Fibroblast of peridontal ligament (primary cell): ENCODE data around the gene FYCO1.
"Not testable (repeated sequence)": the region's sequence is repeated elsewhere in the genome, so short reads cannot be mapped to it uniquely, and the experiment has no call there.

Source experiments
- DNase-seq: peaks from one replicate; pipeline ENCODE4 v3.0.0-alpha.2; 2010; ENCODE audit errors: extremely low read depth

The FYCO1 gene

DNA sequence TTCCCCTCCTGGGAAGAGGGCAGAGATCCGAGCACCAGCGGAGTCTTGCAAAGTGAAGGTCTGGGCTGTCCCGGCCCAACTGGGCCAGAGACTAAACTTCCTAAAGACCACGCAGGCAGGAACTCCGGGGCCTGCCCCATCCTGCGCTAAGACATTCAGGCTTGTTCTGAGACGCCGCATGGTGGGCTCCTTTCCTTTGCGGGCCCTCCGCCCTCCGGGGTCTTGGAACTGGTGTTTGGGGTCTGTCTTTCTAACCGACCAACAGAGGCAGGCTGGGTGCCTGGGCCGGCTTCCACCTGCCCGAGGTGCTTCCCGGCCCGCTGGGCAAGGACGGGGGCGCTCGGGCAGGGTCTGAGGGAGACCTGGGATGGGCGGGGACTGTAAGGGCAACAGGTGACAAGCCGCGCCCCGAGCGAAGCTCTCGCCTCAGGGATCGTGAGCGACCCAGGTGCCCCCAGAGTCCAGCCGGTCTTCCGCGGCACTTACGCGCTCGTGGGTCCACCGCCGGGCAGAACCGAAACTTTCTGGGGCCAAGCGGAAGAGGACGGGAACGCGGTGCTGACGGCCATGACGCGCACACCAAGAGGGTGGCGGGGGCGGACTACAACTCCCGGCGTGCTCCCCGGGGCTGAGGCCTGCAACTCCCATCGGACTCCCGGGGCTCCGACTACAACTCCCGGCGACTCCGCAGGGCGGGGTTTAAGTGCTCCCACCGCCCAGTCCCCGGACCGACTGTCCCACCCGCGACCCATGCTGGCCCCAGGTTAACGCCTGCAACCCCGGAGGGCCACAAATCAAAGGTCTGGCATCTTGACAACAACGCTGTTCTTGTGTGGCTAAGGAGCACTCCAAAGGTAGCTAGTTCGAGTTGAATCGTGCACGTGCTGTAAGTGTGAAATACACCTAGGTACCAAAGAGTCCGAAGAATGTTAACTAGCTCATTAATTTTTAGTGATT lies at the start of gene FYCO1:
TSS of gene FYCO1 (minus strand) at position 589 of the 957 bp plus-strand sequence. CDS start 10,914 bp downstream, outside the sequence.
- DNase-seq: peak; percentile 86

DNA sequence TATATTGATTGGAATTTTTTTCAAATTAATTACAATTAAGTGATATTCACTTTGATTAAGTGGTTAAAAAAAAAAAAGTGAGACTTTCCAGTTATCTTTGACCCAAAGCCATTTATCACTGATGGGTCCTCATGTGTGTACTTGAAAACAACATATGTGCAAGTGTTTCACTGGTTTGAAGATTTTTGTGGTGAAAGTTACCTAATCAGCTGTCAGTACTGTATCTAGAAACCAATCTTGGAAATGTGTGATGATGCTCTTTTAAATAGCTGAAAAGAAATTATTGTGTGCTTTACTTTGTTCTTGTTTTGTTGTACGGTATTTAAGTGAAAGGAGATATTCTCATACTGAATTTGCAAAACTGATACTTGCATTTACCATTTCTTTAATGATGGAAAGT lies 43.3 kb upstream of the FYCO1 start:
- no peak for DNase-seq

DNA sequence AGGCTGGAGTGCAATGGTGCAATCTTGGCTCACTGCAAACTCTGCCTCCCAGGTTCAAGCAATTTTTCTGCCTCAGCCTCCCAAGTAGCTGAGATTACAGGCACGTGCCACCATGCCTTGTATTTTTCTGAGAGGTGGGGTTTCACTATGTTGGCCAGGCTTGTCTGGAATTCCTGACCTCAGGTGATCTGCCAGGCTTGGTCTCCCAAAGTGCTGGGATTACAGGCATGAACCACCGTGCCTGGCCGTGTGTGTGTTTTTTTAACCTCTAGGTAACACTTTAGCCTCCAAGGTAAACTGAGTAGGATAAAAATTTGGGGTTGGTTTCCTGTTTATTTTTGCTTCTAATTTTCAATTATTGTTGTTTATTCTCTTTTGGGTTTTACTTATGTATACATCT lies 42.4 kb upstream of the FYCO1 start:
- not testable (repeated sequence) for DNase-seq

DNA sequence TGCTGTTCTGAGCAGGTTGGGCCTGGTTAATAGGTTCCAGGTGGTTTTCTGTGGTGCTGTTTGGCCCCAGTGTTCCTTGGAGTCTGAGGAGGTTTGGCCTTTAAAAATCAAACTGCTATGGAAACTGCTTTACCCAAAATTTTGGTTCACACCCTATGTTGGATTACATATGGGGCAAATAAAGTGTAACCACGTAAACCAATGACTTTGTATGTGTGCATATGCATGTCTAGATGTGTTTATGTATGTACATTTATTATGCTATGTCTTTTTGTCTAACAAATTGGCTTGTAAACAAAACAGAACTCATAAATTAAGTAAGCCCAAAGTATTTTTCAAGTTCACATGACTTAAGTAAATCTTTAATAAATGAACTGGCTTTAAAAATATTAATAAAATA lies 40.6 kb upstream of the FYCO1 start:
- DNase-seq: no peak

DNA sequence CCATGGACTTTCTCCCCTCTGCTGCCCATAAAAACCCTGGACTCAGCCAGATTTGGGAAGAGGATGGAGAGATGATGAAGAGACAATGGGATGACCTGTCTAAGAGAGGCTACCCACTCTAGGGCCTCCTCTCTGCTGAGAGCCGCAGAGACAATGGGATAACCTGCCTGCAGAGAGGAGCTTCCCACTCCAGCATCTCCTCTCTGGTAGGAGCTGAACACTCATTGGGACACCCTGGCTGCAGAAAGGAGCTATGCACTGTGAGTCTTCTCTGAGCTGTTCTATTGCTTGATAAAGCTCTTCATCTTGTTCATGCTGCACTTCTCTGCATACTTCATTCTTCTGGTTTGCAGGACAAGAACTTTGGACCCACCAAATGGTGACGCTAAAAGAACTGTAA lies 36.1 kb upstream of the FYCO1 start:
- no peak for DNase-seq

DNA sequence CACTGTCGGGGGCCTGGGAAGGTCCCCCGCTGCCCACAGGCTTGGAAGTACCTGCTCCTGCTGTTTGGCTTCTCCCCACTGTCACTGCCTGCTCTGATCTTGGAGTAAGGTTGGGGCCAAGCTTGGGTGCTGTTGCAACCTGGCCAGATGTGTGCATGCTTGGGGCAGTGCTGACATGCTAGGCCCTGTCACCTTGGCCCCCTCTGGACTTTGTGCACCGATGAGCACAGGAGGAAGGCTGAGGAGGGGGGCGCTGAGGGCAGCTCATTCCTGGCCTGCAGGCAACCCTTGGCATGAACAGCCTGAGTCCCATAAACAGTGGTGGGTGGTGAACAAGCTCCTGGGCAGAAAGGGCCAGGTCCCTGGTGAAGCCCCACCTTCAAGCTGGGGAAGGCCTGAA lies 35.6 kb upstream of the FYCO1 start:
- DNase-seq: no peak

DNA sequence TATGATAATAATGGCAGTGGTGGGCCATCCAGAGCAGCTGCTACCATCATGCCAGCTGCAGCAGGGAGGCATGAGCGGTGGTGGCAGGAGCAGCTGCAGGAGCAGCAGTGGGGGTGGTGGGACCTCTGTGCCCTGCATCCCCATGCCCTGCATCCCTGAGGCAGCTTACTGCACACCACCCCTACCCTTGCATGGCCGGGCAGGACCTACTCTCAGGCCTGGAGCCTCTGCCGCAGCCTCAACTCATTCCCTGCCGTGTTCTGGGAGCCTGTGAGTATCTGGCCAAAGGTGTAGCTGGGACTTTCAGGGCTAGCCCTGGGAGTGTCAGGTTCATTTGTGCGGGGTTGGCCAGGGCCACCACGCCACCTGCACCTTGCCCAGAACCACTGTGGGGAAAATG lies 35.0 kb upstream of the FYCO1 start:
- DNase-seq: no peak

DNA sequence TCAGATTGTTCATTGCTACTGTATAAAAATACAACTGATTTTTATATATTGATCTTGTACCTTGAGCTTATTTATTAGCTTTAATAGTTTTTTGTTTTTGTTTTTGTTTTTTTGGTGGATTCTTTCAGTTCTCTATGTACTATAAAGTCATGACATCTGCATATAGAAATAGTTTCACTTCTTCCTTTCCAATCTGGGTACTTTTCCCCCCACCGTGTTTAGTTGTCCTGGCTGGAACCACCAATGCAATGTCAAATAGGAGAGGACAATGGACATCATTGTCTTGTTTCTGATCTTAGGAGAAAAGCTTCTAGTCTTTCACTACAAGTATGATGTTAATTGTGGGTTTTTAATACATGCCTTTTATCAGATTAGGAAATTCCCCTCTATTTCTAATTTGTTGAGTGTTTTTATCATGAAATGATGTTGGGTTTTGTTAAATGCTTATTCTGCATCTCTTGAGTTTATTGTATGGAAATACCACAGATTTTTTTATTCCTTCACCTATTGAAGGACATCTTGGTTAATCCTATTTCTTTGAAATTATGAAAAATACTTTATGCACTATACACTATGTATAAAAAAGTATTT lies 34.4 kb upstream of the FYCO1 start:
- no peak for DNase-seq

DNA sequence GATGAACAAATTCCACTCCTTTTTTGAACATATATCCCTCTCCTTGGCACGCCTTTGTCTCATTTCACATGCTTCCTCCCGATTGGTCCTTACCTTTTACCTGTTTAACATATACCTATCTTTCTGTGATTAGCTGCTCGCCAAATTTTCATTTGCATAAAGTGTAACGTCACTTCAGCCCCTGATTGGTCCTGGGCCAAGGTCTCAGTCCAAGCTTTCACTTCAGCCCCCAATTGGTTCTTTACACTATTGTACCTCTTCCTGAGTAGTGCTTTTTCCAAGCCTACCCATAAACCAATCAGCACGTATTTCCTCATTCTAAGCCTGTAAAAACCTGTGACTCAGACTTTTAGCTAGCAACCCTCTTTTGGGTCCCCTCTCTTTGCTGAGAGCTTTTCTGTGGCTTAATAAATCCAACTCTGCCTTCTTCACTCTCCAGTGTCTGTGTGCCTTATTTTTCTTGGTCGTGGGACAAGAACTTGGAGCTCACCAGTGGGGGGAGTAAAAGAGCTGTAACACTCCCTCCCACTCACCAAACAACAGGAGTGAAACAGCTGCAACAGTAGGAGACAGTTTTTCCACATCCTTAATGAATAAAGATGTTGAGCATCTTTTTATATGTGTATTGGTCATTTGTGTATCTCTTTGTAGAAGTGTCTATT lies 32.2 kb upstream of the FYCO1 start:
- no peak for DNase-seq

- no peak for DNase-seq
Observed at GRCh38 chr3:46027021-46027705, 31.5 kb upstream of the FYCO1 start, which contains the start of gene XCR1. Gene XCR1 (minus strand): TSS chr3:46027483. CDS start chr3:46021947, 5,536 bp downstream.

GRCh38 chr3:46025139-46025538 lies 29.5 kb upstream of the FYCO1 start:
- no peak for DNase-seq

- DNase-seq: peak; percentile 26
Observed at GRCh38 chr3:46024131-46024530, 28.5 kb upstream of the FYCO1 start.

- DNase-seq: no peak
Observed at GRCh38 chr3:46022909-46023785, 27.5 kb upstream of the FYCO1 start.

DNA sequence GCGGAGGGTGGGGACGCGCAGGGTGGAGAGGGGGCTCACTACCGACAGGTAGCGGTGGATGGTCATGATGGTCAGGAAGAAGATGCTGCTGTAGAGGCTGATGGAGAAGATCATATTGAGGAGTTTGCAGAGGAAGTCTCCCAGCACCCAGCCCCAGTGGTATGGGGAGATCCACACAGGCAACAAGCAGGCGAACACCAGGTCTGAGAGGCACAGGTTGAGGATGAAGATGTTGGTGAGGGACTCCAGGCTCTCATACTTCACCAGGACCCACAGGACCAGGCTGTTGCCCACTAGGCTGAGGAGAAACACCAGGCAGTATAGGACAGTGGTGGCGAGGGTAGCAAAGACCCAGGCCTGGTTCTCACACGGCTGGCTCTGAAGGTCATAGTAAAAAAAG lies 25.9 kb upstream of the FYCO1 start:
- no peak for DNase-seq

- DNase-seq: no peak
Observed at GRCh38 chr3:46020766-46021510, 25.3 kb upstream of the FYCO1 start.

DNA sequence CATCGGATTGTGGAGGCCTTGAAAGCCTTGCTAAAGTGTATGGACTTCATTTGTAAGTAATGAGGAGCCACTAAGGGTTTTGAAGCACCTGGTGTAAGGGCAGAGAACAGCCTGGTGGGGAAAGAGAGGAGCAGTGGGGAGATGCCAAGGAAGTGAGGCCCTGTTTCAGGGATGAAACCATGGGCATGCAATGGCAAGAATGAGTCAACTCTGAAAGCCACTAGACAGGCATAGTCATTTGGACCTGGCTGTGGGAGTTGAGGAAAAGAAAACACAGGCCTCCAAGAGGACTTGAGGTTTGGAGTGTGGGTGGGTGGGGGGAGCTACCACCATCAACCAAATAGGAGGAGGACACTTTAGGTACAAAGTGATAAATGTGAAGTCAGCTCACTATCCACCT lies 24.1 kb upstream of the FYCO1 start:
- peak; percentile 45 for DNase-seq

DNA sequence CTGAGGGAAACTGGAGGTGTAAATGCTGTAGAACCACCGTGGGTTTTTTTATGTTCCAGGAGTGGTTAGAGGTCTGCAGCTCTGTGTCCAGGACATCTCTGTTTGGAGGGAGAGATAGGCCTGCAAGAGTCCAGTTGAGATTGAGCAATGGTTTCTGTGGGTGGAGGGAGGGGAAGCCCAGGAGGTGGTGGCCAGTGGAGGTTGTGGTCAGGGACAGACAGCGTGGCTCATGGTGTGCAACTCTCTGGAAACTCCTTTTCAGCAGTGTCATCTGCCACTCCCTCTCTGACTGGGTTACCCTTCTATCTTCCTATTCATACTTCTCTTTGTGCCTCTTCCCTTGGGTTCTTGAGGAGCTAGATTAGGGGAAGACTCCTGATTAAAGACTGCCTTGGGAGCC lies 22.1 kb upstream of the FYCO1 start:
- DNase-seq: no peak

GRCh38 chr3:46013316-46014094 lies 17.9 kb upstream of the FYCO1 start:
- peak; percentile 16 for DNase-seq

- no peak for DNase-seq
Observed at GRCh38 chr3:46012246-46012645, 16.6 kb upstream of the FYCO1 start.
